T-helper 1 cell treated with Interleukin-12 subunit alpha and Interleukin-12 subunit beta and Interleukin-4 antibody, amounts not matched to agents 30 μg/mL and 1 μg/mL, for 36 hours (primary cell): ENCODE data around the gene ZNF92.
"Not testable (repeated sequence)": the region's sequence is repeated elsewhere in the genome, so short reads cannot be mapped to it uniquely, and the experiment has no call there.

Experiments
- H3K27ac Mint-ChIP-seq: one replicate; pipeline ENCODE4 v1.8.0; 2021; ENCODE audit warnings: mild to moderate bottlenecking, mixed read lengths
- H3K27me3 Mint-ChIP-seq: one replicate; pipeline ENCODE4 v1.8.0; 2021; ENCODE audit warnings: low read depth, mixed read lengths
- H3K36me3 Mint-ChIP-seq: one replicate; pipeline ENCODE4 v1.8.0; 2021; ENCODE audit warnings: low read depth, mixed read lengths
- H3K4me1 Mint-ChIP-seq: one replicate; pipeline ENCODE4 v1.8.0; 2021; ENCODE audit warnings: low read depth, mixed read lengths
- H3K4me3 Mint-ChIP-seq: one replicate; pipeline ENCODE4 v1.8.0; 2021; ENCODE audit warnings: mild to moderate bottlenecking, moderate library complexity, mixed read lengths
- H3K9me3 Mint-ChIP-seq: one replicate; pipeline ENCODE4 v1.8.0; 2021; ENCODE audit warnings: mixed read lengths

Gene ZNF92

GRCh38 chr7:65444205-65444842 is 70.7 kb downstream of the ZNF92 start:
- Mint-ChIP-seq H3K4me3 (no peak overlapping the region), H3K36me3 (no peaks in the 10 kb centered on the region), H3K27ac (no peak overlapping the region), H3K9me3 (peaks cover 5% of the 10 kb centered on the region), H3K4me1 (peaks cover 2% of the 10 kb centered on the region), H3K27me3 (no peaks in the 10 kb centered on the region)

- H3K4me3 Mint-ChIP-seq: no peak overlapping the region
- no peaks in the 10 kb centered on the region for H3K36me3 Mint-ChIP-seq
- peaks cover 5% of the 10 kb centered on the region for H3K9me3 Mint-ChIP-seq
- H3K27ac Mint-ChIP-seq: no peak overlapping the region
- peaks cover 3% of the 10 kb centered on the region for H3K4me1 Mint-ChIP-seq
- H3K27me3 Mint-ChIP-seq: no peaks in the 10 kb centered on the region
Measured at GRCh38 chr7:65444899-65445823, 71.5 kb downstream of the ZNF92 start.

- not testable (repeated sequence) for H3K27ac Mint-ChIP-seq, H3K4me1 Mint-ChIP-seq, H3K36me3 Mint-ChIP-seq, H3K9me3 Mint-ChIP-seq, H3K27me3 Mint-ChIP-seq, H3K4me3 Mint-ChIP-seq
Measured at GRCh38 chr7:65447041-65447440, 73.4 kb downstream of the ZNF92 start.

GRCh38 chr7:65448816-65449504 is 75.3 kb downstream of the ZNF92 start:
- H3K9me3 Mint-ChIP-seq: peaks cover 8% of the 10 kb centered on the region
- peaks cover 7% of the 10 kb centered on the region for H3K4me1 Mint-ChIP-seq
- H3K4me3 Mint-ChIP-seq: no peak overlapping the region
- peaks cover 10% of the 10 kb centered on the region for H3K27me3 Mint-ChIP-seq
- no peaks in the 10 kb centered on the region for H3K36me3 Mint-ChIP-seq
- H3K27ac Mint-ChIP-seq: no peak overlapping the region

GRCh38 chr7:65449505-65449852 is 75.8 kb downstream of the ZNF92 start:
- Mint-ChIP-seq H3K36me3 (no peaks in the 10 kb centered on the region), H3K4me1 (peaks cover 7% of the 10 kb centered on the region), H3K9me3 (peaks cover 8% of the 10 kb centered on the region), H3K27me3 (peaks cover 15% of the 10 kb centered on the region), H3K4me3 (no peak overlapping the region), H3K27ac (no peak overlapping the region)
